GM18517 (cell line): ENCODE measurements around the gene SLC16A1.
"Not testable (repeated sequence)": the region's sequence is repeated elsewhere in the genome, so short reads cannot be mapped to it uniquely, and the experiment has no call there.

ENCODE experiments used
- ATAC-seq: cut with Tn5 transposase; IDR thresholded peaks from one replicate; pipeline ENCODE4 v1.9.1; 2021; ENCODE audit warnings: mild to moderate bottlenecking, moderate library complexity; ENCODE audit not compliant: unreplicated experiment

The SLC16A1 gene

GRCh38 chr1:112927462-112927990, 28.5 kb downstream of the SLC16A1 start:
- no peak for ATAC-seq

GRCh38 chr1:112926858-112927257, 29.1 kb downstream of the SLC16A1 start:
- ATAC-seq = no peak

GRCh38 chr1:112925015-112925414, 31.0 kb downstream of the SLC16A1 start:
- ATAC-seq = no peak

GRCh38 chr1:112923959-112924349, 32.0 kb downstream of the SLC16A1 start:
- no peak for ATAC-seq

- no peak for ATAC-seq
Measured at GRCh38 chr1:112923234-112923958, 32.6 kb downstream of the SLC16A1 start.

GRCh38 chr1:112911506-112912220, 44.3 kb downstream of the SLC16A1 start:
- no peak for ATAC-seq

- ATAC-seq = no peak
Measured at GRCh38 chr1:112909847-112910246, 46.1 kb downstream of the SLC16A1 start.

GRCh38 chr1:112906150-112906698, 49.8 kb downstream of the SLC16A1 start:
- ATAC-seq = no peak

GRCh38 chr1:112905395-112906149, 50.4 kb downstream of the SLC16A1 start:
- no peak for ATAC-seq

GRCh38 chr1:112904831-112905261, 51.1 kb downstream of the SLC16A1 start:
- ATAC-seq = no peak

GRCh38 chr1:112904071-112904830, 51.7 kb downstream of the SLC16A1 start:
- no peak for ATAC-seq

GRCh38 chr1:112902221-112902620, 53.8 kb downstream of the SLC16A1 start:
- ATAC-seq = no peak

- no peak for ATAC-seq
Measured at GRCh38 chr1:112901387-112901786, 54.6 kb downstream of the SLC16A1 start.

GRCh38 chr1:112896783-112897182, 59.2 kb downstream of the SLC16A1 start:
- ATAC-seq = no peak

- ATAC-seq = no peak
Measured at GRCh38 chr1:112894561-112895011, 61.4 kb downstream of the SLC16A1 start.

GRCh38 chr1:112894010-112894292, 62.0 kb downstream of the SLC16A1 start:
- no peak for ATAC-seq

GRCh38 chr1:112893288-112894009, 62.5 kb downstream of the SLC16A1 start:
- ATAC-seq = no peak

- ATAC-seq = not testable (repeated sequence)
Measured at GRCh38 chr1:112889906-112890305, 66.1 kb downstream of the SLC16A1 start.

- ATAC-seq = no peak
Measured at GRCh38 chr1:112889052-112889768, 66.8 kb downstream of the SLC16A1 start.
